Measurements from ENCODE around the gene MTHFSD. TPM values are rescaled to one million over a fixed set of nuclear protein-coding genes. Genes with fewer than 3 reads are reported as not detected.
A peak's percentile ranks its signal among the peaks of the same experiment; 100 is the strongest.

The MTHFSD gene
- total RNA-seq, 1 experiment from 2014 or later: 4.7 TPM

DNA sequence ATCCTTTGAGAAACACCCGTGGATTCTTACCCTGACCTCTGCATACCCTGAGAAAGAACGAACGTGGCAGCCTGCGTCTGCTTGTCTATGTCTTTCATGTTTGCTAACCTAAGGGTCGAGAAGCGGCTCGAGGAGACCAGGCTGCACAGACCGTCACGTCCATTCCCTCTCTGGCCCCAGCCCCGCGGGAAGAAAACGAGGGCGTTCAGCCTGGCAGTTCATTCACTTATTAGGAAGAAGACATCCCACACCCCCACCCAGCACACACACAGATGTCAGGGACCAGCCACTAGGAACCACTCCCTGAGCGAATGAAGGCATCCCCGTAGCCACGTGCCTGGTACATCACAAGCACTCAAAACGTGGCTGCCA, 655 bp upstream of the MTHFSD start:
- no peaks in the 10 kb centered on the region for H3K4me1 ChIP-seq (ENCODE audit: insufficient read depth, low read length)
- H3K18ac ChIP-seq (ENCODE audit: insufficient read length, low read depth, low read length): no peak overlapping the region
- no peak overlapping the region for H2BK20ac ChIP-seq (ENCODE audit: low read depth, low read length, poor library complexity, severe bottlenecking)
- H2AFZ ChIP-seq (ENCODE audit: low read length): no peak overlapping the region
- peak overlapping the region in 1 of 3 experiments; percentile 77; a peak in 1 of 7 replicates for H3K27ac Mint-ChIP-seq
- H4K8ac ChIP-seq (replicated peaks; ENCODE audit: insufficient read length, low read depth, low read length): no peak overlapping the region
- H3K27me3 ChIP-seq (ENCODE audit: insufficient read depth, low read length): no peaks in the 10 kb centered on the region
- no peaks in the 10 kb centered on the region for H3K36me3 Mint-ChIP-seq (ENCODE audit: insufficient read depth in 1 of 3, low read depth in 3 of 3)
- peak overlapping the region; percentile 51 for H3K9ac ChIP-seq (ENCODE audit: extremely low read depth, insufficient read length, low read length)
- H2BK5ac ChIP-seq (ENCODE audit: insufficient read length, low read length): no peak overlapping the region
- no peaks in the 10 kb centered on the region for H3K79me1 ChIP-seq (ENCODE audit: insufficient read depth, low read depth, low read length, poor library complexity, severe bottlenecking)
- H2AK5ac ChIP-seq (ENCODE audit: insufficient read length, low read length): no peak overlapping the region
- H3K27ac ChIP-seq (ENCODE audit: insufficient read length, low read depth, low read length): no peak overlapping the region
- no peaks in the 10 kb centered on the region for H3K9me3 ChIP-seq (ENCODE audit: control insufficient read depth, low read depth, low read length)
- no peak overlapping the region for H2BK120ac ChIP-seq (ENCODE audit: low read depth, low read length, poor library complexity, severe bottlenecking)
- peak overlapping the region; percentile 83 to 89 for H3K4me3 Mint-ChIP-seq
- H3K56ac ChIP-seq (ENCODE audit: insufficient read length, low read depth, low read length): no peak overlapping the region
- H2BK12ac ChIP-seq (ENCODE audit: insufficient read length, low read depth, low read length): no peak overlapping the region
- TF ChIP-seq, protein P1, sequence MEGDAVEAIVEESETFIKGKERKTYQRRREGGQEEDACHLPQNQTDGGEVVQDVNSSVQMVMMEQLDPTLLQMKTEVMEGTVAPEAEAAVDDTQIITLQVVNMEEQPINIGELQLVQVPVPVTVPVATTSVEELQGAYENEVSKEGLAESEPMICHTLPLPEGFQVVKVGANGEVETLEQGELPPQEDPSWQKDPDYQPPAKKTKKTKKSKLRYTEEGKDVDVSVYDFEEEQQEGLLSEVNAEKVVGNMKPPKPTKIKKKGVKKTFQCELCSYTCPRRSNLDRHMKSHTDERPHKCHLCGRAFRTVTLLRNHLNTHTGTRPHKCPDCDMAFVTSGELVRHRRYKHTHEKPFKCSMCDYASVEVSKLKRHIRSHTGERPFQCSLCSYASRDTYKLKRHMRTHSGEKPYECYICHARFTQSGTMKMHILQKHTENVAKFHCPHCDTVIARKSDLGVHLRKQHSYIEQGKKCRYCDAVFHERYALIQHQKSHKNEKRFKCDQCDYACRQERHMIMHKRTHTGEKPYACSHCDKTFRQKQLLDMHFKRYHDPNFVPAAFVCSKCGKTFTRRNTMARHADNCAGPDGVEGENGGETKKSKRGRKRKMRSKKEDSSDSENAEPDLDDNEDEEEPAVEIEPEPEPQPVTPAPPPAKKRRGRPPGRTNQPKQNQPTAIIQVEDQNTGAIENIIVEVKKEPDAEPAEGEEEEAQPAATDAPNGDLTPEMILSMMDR (conservative IDR thresholded peaks at IDR 0.05): no peak
- no peak overlapping the region for H3K4ac ChIP-seq (ENCODE audit: low read depth, low read length)
- peak overlapping the region; percentile 76 for H3K4me2 ChIP-seq (ENCODE audit: insufficient read depth, insufficient read length, low read length)
- H4K20me1 ChIP-seq (ENCODE audit: control insufficient read depth, insufficient read depth, insufficient read length): no peaks in the 10 kb centered on the region
- H3K4me1 Mint-ChIP-seq: peaks cover 0 to 11% of the 10 kb centered on the region in 2 experiments; a peak in 2 of 4 replicates
- H3T11ph ChIP-seq (ENCODE audit: low read length): no peak overlapping the region
- peaks cover 6% of the 10 kb centered on the region for H3K23me2 ChIP-seq (ENCODE audit: insufficient read length, low read depth, low read length, poor library complexity, severe bottlenecking)
- peaks cover under 1% of the 10 kb centered on the region for H3K27me3 Mint-ChIP-seq (ENCODE audit: low read depth)
- WGBS (ENCODE audit: extremely low coverage, insufficient read length, low lambda C conversion rate): no CpG with 5 or more reads among the region's 17 CpGs
- H3K9me3 Mint-ChIP-seq: no peaks in the 10 kb centered on the region; a peak in 1 of 5 replicates
- no peaks in the 10 kb centered on the region for H3K79me2 ChIP-seq (ENCODE audit: insufficient read depth, low read length)
- no peak for DNase-seq
- H2BK15ac ChIP-seq (ENCODE audit: low read depth, low read length): no peak overlapping the region
- no peak overlapping the region; the same call in 1 of the 2 replicates for H3K14ac ChIP-seq (ENCODE audit: insufficient read depth, low read length)
- no peak overlapping the region for H3K23ac ChIP-seq (ENCODE audit: insufficient read length, low read depth, low read length)
- no peak overlapping the region for H4K91ac ChIP-seq (ENCODE audit: insufficient read length, low read depth, low read length)
- peak overlapping the region; percentile 31 for H4K5ac ChIP-seq (ENCODE audit: insufficient read length, low read depth, low read length)
